ENCODE measurements around the gene PRSS57.
A peak's percentile ranks its signal among the peaks of the same experiment; 100 is the strongest.

The PRSS57 gene

DNA sequence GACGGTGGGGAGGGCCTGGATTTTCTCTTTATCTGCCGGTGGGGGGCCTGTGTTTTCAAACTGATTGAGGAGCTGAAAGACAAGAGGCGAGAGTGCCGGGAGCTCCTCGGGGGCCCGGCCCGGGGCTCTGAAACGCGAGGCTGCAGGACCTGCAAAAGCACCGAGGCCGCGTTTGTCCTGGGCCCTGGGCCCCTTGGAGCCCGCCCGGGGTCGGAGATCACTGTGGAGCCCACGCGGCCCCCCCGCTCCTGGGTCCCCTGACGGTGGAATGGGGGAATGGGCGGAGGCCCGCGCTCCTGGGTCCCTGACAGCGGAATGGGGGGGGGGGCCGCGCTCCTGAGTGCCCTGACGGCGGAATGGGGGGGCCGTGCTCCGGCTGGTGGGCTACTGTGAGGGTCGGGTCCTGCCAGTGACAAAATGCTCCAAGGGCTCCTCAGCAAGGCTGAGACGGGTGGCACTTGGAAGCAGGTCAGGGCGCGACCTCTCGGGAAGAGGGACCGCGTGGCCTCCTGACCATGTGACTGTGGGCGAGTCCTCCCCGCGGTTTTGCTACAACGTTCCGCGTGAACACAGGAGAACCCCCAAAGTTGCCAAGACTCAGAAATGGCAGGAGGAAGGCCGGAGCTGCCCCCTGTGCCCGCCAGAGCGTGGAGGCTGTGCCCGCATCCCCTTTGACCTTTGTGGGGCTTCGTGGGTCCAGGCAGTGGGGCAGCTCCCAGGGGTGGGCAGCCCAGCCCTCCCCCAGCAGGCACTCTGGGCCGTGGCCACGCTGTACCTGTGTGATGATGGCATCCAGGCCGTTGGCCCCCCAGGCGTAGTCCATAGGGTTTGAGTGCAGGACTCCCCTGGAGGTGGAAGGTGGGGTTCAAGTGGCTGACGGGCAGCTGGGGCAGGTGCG, 46.1 kb downstream of the PRSS57 start:
- DNase-seq: no peak

GRCh38 chr19:648305-648704, 46.9 kb downstream of the PRSS57 start:
- DNase-seq: no peak

DNA sequence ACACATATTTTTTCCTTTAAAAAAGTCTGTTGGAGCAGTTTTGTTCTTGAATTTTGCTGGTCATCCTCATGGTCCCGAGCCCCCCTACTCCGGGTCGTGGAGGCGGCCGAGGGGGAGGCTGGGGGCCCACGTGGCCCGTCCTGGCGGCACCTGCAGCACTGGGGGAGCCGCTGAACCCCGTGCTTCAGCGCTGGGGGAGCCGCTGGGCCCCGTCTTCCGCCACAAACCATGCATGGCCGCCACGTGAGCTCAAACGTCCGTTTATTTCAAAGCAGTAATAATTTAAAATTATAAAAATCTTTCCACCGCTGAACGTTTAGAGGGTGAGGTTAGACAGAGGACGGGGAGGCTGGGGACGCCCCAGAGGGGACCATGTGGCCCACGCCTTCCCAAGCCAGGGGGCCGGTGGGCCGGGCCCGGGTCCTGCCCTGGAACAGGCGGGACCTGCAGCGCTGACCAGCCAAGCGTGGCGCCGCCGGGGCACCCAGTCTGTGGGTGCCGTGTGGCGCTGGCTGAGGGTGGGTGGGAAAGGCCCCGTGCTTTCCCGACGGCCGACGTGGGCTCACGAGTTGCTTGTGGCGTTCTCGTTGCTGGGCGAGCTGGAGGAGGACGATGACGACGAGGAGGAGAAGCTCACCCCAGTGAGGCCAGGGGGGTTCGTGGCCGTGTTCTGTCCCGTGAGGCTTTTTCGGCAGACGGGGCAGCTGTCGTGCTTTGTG, 47.5 kb downstream of the PRSS57 start:
- DNase-seq: no peak

DNA sequence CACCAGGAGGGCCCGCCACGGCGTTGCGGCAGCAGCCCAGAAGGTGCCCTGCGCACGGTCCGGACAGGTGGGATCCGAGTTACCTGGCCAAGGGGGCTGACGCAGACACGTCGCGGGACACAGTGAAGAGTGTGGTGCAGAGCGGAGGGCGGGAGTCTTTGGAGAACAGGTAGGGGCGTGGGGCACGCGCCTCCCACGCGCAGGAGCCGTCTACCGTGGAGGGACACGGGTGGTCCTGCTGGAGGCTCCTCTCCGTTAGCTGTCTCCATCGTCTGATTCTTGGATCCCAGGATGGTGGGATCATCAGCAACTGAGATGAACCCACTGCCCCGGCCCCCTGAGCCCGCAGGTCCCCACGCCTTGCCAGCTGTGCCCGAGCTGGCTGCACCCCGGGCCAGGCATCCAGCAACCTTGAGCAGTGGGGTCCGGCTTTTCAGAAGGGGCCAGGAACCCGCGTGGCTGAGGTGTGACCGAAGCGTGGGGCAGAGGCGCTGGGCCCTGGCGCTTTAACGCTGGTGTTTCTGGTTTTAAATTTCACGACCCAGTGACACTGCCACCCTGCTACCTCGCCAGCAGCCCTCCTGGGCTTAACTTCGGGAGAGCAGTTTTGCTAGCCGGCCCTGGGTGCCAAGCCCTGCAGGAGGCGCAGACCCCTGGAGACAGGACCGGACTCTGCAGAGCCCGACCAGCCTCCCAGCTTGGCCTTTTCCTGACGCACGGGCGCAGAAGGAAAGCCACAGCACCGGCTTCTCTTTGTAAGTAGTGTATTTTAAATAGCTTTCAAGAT, 48.3 kb downstream of the PRSS57 start:
- no peak for DNase-seq

DNA sequence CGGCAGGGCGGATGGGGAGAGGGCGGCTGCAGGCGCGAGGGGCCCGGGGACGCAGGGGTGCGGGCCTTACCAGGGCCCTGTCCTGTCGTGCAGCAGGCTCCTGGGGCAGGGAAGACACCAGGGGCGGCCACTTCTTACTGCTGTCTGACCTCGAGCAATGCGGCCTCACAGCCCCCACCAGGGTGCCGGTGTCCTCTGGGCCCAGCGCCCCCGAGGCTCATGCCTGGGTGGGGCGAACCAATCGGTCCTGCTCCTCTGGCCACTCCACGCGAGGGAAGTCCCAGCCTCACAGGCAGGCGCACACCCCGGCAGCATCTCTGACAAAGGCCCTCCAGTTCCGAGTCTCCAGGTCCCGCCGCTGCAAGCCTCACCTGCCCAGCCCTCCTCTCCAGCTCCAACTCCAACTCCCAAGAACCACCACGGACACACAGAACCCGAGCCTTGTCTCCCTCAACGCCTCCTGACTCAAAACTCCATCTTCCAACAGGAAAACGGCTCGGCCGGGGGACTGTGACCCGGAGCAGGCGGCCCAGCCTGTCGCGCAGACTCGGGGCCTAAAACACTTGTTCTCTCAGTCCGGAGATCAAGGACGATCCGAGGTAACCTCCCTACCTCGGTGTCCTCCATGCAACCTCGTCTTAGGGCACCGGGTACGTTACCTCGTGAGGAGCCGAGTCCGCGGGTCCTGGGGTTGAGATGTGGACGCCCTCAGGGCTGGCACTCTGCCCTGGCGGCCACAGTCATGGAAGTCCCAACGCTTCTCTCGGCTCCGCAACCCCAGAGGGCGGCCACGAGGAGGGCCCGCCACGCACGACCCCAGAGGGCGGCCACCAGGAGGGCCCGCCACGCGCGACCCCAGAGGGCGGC, 49.1 kb downstream of the PRSS57 start:
- DNase-seq: no peak

GRCh38 chr19:644789-645188, 50.5 kb downstream of the PRSS57 start:
- no peak for DNase-seq

DNA sequence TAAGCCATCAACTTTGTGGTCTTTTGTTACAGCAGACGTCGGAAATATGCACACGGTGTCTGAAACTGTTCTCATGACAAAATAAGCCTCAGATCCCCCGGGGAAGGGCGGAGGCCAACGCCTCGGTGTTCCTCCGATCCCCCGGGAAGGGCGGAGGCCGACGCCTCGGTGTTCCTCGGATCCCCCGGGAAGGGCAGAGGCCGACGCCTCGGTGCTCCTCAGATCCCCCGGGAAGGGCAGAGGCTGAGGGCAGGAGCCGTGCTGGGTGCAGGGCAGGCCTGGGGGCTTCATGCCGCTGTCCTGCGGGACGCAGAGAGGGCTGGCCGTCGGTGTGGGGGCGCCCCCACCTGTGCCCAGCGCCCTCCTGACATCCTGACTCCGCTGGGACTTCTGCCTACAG, 50.9 kb downstream of the PRSS57 start:
- DNase-seq: no peak

DNA sequence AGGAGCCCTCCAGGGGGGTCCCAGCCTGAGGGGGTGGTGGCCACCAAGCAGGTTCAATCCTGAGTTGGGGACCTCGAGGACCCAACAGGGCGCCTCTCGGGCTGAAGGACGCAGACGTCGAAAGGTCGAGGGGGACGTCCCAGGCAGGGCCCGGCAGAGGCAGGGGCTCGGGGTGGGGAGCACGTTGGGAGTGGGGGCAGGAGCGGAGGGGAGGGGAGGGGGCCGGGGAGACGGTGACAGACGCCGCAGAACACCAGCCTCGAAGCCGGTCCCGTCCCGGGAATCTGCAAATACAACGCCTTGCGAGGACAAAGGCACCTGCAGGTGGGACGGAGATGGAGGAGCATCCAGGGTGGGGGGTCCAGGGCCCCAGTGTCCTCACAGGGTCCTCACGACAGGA, 51.5 kb downstream of the PRSS57 start:
- DNase-seq: no peak

DNA sequence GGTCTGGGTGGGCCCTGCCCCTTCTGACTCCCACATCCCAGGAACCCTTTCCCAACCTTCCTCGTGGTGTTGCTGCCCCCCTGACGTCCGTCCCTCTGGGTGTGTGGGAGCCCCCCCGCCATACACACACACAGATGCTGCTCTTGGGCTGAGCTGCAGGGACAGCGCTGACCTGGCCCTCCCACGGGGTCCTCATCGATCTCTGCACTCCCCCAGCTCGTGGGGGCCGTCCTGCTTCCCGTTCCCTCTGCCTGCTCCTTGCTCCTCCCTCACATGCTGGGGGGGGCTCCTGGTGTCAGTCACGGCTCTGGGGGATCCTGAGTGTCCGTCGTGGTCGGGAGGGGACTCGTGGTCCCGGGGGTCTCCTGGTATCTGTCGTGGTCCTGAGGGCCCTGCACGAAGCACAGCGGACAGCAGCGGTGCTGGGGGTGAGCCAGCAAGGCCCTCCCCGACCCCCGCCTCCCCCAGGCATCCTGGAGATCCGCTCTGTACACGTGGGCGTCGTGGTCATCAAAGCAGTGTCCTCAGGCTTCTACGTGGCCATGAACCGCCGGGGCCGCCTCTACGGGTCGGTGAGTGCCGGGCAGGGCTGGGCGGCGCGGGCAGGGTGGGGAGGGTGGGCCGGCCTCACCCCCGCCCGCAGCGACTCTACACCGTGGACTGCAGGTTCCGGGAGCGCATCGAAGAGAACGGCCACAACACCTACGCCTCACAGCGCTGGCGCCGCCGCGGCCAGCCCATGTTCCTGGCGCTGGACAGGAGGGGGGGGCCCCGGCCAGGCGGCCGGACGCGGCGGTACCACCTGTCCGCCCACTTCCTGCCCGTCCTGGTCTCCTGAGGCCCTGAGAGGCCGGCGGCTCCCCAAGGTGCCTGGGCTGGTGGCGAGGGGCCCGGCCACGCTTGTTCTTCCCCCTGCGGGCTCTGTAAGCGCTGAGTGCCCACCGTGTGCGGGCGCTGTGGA, 52.2 kb downstream of the PRSS57 start:
- no peak for DNase-seq

- DNase-seq: no peak
These were observed 53.5 kb downstream of the PRSS57 start for GRCh38 chr19:641702-642101.

DNA sequence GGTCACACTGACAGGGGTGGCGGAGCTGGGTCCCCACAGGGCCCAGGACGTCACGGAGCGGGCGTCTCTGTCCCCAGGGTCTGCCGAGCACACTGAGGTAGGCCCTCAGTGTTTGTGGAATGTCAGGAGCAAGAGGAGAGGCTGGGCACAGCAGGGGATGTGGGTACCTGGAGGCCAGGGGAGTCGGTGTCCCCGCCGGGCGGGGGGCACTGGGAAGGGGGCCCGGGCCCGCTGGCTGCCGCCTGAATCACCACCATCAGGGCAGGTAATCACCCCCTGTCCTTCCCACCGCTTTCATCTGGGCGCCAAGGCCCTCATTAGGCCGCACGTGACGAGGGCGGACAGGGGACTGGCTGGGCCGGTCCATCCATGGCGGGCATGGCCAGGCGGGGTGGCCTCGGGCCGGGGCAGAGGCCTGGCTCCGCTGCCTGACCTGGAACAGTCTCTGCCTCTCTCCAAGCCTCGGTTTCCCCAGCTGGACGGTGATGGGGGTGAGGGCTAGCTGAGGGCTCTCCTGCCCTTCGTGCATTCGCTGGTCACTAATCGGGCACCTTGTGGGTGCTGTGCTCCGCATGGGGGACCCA, 54.6 kb downstream of the PRSS57 start:
- no peak for DNase-seq

- DNase-seq: no peak
These were observed 55.1 kb downstream of the PRSS57 start for GRCh38 chr19:640161-640558.

- peak; percentile 73 for DNase-seq
These were observed 55.7 kb downstream of the PRSS57 start, which contains the start of gene FGF22 for GRCh38 chr19:639253-640160. Gene FGF22, plus strand, starts transcription at chr19:639879. Its CDS starts 47 bp downstream, at chr19:639926.

DNA sequence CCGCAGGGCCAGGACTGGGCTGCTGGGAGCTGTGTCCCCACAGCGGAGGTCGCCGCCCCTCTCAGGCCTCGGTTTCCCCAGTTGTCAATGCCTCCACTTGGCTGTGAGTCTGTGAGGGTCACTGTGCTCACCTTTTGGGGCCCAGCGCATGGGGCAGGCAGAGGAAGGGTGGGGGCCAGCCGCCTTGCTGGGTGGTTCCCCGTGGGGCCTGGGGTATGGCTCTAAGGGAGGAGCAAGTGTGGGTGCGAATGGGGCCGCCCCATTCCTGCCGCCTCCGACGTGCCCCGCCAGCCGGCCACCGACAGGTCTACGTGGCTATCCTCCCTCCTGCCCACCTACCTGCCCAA, 56.4 kb downstream of the PRSS57 start:
- DNase-seq: no peak

All from GOT3 (cell line).